WTC11 (cell line): ENCODE measurements around the gene SH3PXD2A. TPM values are rescaled to one million over a fixed set of nuclear protein-coding genes. Genes with fewer than 3 reads are reported as not detected.

Experiments used
- ATAC-seq: fragments of 200-7000 bp; cut with Tn5 transposase; 2 replicates; pipeline ENCODE4 v1.10.0; 2021; ENCODE audit warnings: mild to moderate bottlenecking, moderate library complexity
- CTCF ChIA-PET: fragments of 300-600 bp; sonication (Branson Sonifier 250); formaldehyde crosslinking; loops from one replicate; lab custom pipeline; 2021; ENCODE audit warnings: antibody characterized with exemption; lab: Charles Lee
- POLR2A ChIA-PET: fragments of 350-600 bp; sonication (Branson Sonifier 250); formaldehyde crosslinking; loops from one replicate; lab custom pipeline; 2021; ENCODE audit warnings: antibody characterized with exemption; lab: Charles Lee
- DNase-seq: peaks from one replicate; pipeline ENCODE4 v3.0.0; 2021; ENCODE audit warnings: low spot score
- H3K27ac Mint-ChIP-seq: 2 replicates; pipeline ENCODE4 v1.8.0; 2021; ENCODE audit warnings: mixed read lengths
- H3K27me3 Mint-ChIP-seq: 2 replicates; pipeline ENCODE4 v1.8.0; 2021; ENCODE audit warnings: low read depth, mild to moderate bottlenecking, moderate library complexity, mixed read lengths
- H3K36me3 Mint-ChIP-seq: 2 replicates; pipeline ENCODE4 v1.8.0; 2021; ENCODE audit warnings: mixed read lengths
- H3K4me1 Mint-ChIP-seq: 2 replicates; pipeline ENCODE4 v1.8.0; 2022; ENCODE audit warnings: mixed read lengths
- H3K4me3 Mint-ChIP-seq: 2 replicates; pipeline ENCODE4 v1.8.0; 2021; ENCODE audit warnings: mild to moderate bottlenecking, moderate library complexity, mixed read lengths
- H3K9me3 Mint-ChIP-seq: 2 replicates; pipeline ENCODE4 v1.8.0; 2021; ENCODE audit warnings: mixed read lengths
- ATF1 ChIP-seq: sonication (generic); formaldehyde crosslinking; IDR thresholded peaks from 2 replicates; pipeline ENCODE4 v1.8.1; 2023; ENCODE audit warnings: mild to moderate bottlenecking, moderate library complexity, missing genetic modification reagents
- CBFB ChIP-seq: sonication (generic); formaldehyde crosslinking; IDR thresholded peaks from 2 replicates; pipeline ENCODE4 v1.8.1; 2022; ENCODE audit warnings: mild to moderate bottlenecking, low read depth, missing genetic modification reagents
- FOXJ3 ChIP-seq: sonication (generic); formaldehyde crosslinking; IDR thresholded peaks from 2 replicates; pipeline ENCODE4 v1.9.0; 2021; ENCODE audit warnings: missing genetic modification reagents, mild to moderate bottlenecking, borderline replicate concordance
- GRHL2 ChIP-seq: fragments of 250-450 bp; sonication (Bioruptor Pico); IDR thresholded peaks from 2 replicates; pipeline ENCODE4 v1.8.0; 2022; ENCODE audit warnings: mild to moderate bottlenecking, moderate library complexity; ENCODE audit not compliant: insufficient replicate concordance, severe bottlenecking
- GTF2I ChIP-seq: fragments of 250-450 bp; sonication (Bioruptor Pico); conservative IDR thresholded peaks from 2 replicates; pipeline ENCODE4 v1.4.0; 2021; ENCODE audit warnings: mild to moderate bottlenecking
- HMGA2 ChIP-seq: fragments of 250-450 bp; sonication (Bioruptor Pico); IDR thresholded peaks from 2 replicates; pipeline ENCODE4 v1.4.0; 2021; ENCODE audit warnings: mild to moderate bottlenecking, moderate library complexity
- HMGXB4 ChIP-seq: sonication (generic); formaldehyde crosslinking; IDR thresholded peaks from 2 replicates; pipeline ENCODE4 v1.8.1; 2023; ENCODE audit warnings: mild to moderate bottlenecking, moderate library complexity, missing genetic modification reagents
- MYBL2 ChIP-seq: sonication (generic); formaldehyde crosslinking; IDR thresholded peaks from 2 replicates; pipeline ENCODE4 v1.8.1; 2023; ENCODE audit warnings: mild to moderate bottlenecking, moderate library complexity, missing genetic modification reagents
- NR3C1 ChIP-seq: sonication (generic); formaldehyde crosslinking; conservative IDR thresholded peaks from 2 replicates; pipeline ENCODE4 v1.8.1; 2023; ENCODE audit warnings: low read depth, mild to moderate bottlenecking, missing genetic modification reagents
- OVOL2 ChIP-seq: fragments of 250-450 bp; sonication (Bioruptor Pico); IDR thresholded peaks from 2 replicates; pipeline ENCODE4 v1.9.0; 2021; ENCODE audit warnings: mild to moderate bottlenecking, borderline replicate concordance
- PRDM15 ChIP-seq: sonication (generic); formaldehyde crosslinking; IDR thresholded peaks from 2 replicates; pipeline ENCODE4 v1.8.0; 2022; ENCODE audit warnings: missing genetic modification reagents
- PRRX2 ChIP-seq: fragments of 250-450 bp; sonication (Bioruptor Pico); IDR thresholded peaks from 2 replicates; pipeline ENCODE4 v1.8.0; 2021; ENCODE audit warnings: mild to moderate bottlenecking
- ZBTB21 ChIP-seq: sonication (generic); formaldehyde crosslinking; IDR thresholded peaks from 2 replicates; pipeline ENCODE4 v1.8.1; 2023; ENCODE audit warnings: mild to moderate bottlenecking, missing genetic modification reagents, borderline replicate concordance
- ZBTB43 ChIP-seq: sonication (generic); formaldehyde crosslinking; IDR thresholded peaks from 2 replicates; pipeline ENCODE4 v1.8.1; 2023; ENCODE audit warnings: mild to moderate bottlenecking, missing genetic modification reagents
- ZNF219 ChIP-seq: sonication (generic); formaldehyde crosslinking; IDR thresholded peaks from 2 replicates; pipeline ENCODE4 v1.8.0; 2023; ENCODE audit warnings: missing genetic modification reagents, mild to moderate bottlenecking, borderline replicate concordance
- ZNF232 ChIP-seq: sonication (generic); formaldehyde crosslinking; IDR thresholded peaks from 2 replicates; pipeline ENCODE4 v1.8.0; 2022; ENCODE audit warnings: mild to moderate bottlenecking, missing genetic modification reagents
- ZNF281 ChIP-seq: sonication (generic); formaldehyde crosslinking; IDR thresholded peaks from 2 replicates; pipeline ENCODE4 v1.8.0; 2023; ENCODE audit warnings: mild to moderate bottlenecking, missing genetic modification reagents
- ZNF512 ChIP-seq: sonication (generic); formaldehyde crosslinking; IDR thresholded peaks from 2 replicates; pipeline ENCODE4 v1.8.1; 2022; ENCODE audit warnings: missing genetic modification reagents, borderline replicate concordance
- ZNF532 ChIP-seq: fragments of 250-450 bp; sonication (Bioruptor Pico); IDR thresholded peaks from 2 replicates; pipeline ENCODE4 v1.9.0; 2021; ENCODE audit warnings: mild to moderate bottlenecking, borderline replicate concordance
- total RNA-seq: library from RNA; stranded (reverse); gene quantifications from 3 replicates; pipeline ENCODE4 v1.2.3, GENCODE V29; 2021

The SH3PXD2A gene
- total RNA-seq, 1 experiment from 2014 or later = 15.7 TPM

DNA sequence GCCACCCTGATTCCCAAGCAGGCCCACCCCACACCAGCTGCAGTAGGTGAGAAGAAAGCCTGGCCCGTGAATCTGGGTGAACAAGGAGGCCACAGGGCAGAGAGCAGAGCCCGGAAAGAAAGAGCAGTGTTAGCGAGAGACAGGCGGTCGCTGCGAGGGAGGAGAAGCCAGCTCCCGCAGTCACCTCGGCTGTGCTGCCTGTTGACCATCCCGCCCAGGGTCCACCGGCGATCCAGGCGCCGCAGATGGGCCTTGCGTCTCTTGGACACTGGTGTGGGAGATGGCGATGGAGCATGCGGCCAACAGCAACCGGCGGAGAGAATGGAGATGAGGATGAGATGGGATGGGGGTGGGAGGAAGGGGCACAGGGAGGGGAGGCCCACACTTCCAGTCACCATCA, 233.1 kb downstream of the SH3PXD2A start (continued):
- TF ChIP-seq ZNF512 (CRISPR knock-in tag) (no peak), MYBL2 (CRISPR knock-in tag) (no peak), ZNF281 (CRISPR knock-in tag) (no peak), PRRX2 (no peak), CBFB (CRISPR knock-in tag) (no peak), GTF2I (no peak), PRDM15 (no peak), ZNF219 (CRISPR knock-in tag) (no peak), FOXJ3 (no peak), ZBTB21 (CRISPR knock-in tag) (no peak), ZNF532 (no peak), HMGA2 (CRISPR knock-in tag) (no peak), GRHL2 (CRISPR knock-in tag) (no peak)

- DNase-seq (no peak), ATAC-seq (no peak)
- ChIA-PET POLR2A (no interaction called here), CTCF (interaction anchor here (1.5 to 2.4 kb wide), 2 partner anchors 16 to 74 kb away, joined by 8 to 10 read pairs; no protein-coding TSS in a partner anchor)
- Mint-ChIP-seq H3K27me3 (no peaks in the 10 kb centered on the region), H3K36me3 (0 out of 2 replicates have a peak, but pooled peaks cover 5% of the 10 kb centered on the region), H3K4me3 (no peak overlapping the region), H3K27ac (no peak overlapping the region), H3K9me3 (no peaks in the 10 kb centered on the region), H3K4me1 (no peaks in the 10 kb centered on the region)
- no peak for TF ChIP-seq MYBL2 (CRISPR knock-in tag)
- no peak for TF ChIP-seq NR3C1
- TF ChIP-seq OVOL2 = no peak
- TF ChIP-seq ZNF232 (CRISPR knock-in tag) = no peak
- no peak for TF ChIP-seq ATF1 (CRISPR knock-in tag)
- TF ChIP-seq HMGXB4 (CRISPR knock-in tag) = no peak
- no peak for TF ChIP-seq ZBTB43 (CRISPR knock-in tag)
- no peak for TF ChIP-seq ZNF281 (CRISPR knock-in tag)
Measured at GRCh38 chr10:103621783-103622125, 233.6 kb downstream of the SH3PXD2A start.
